GM12865 (cell line): ENCODE results near the gene RMND1.
A peak's percentile ranks its signal among the peaks of the same experiment; 100 is the strongest.

Experiments used
- DNase-seq: peaks from one replicate; pipeline ENCODE4 v3.0.0; 2010; ENCODE audit warnings: low read depth
- H3K4me3 ChIP-seq: 2 replicates; pipeline ENCODE4 v1.5.1; 2011; ENCODE audit warnings: mild to moderate bottlenecking, low read depth, low read length, control low read depth
- TF ChIP-seq, protein P1 (sequence below): IDR thresholded peaks from 2 replicates; pipeline ENCODE4 v1.5.1; 2011; ENCODE audit warnings: low read length, control low read depth, low read depth, inconsistent platforms; ENCODE audit not compliant: insufficient read depth; ENCODE audit errors: missing control alignments

RMND1 gene

DNA sequence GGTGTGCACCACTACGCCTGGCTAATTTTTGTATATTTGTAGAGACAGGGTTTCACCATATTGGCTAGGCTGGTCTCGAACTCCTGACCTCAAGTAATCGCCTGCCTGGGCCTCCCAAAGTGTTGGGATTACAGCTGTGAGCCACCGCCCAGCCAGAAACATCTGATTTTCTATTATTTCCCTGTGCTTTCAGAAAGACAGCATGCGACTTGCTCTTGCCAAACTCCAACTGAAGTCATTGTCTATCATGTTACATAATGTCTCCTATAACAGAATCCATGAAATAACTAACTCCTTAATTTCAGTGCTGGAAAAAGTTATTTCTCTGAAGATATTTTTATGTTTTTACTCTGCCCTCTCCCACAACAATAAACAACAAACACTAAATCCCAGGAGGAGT is 8.5 kb downstream of the RMND1 start:
- DNase-seq: no peak
- no peak overlapping the region for H3K4me3 ChIP-seq
- TF ChIP-seq, protein P1, sequence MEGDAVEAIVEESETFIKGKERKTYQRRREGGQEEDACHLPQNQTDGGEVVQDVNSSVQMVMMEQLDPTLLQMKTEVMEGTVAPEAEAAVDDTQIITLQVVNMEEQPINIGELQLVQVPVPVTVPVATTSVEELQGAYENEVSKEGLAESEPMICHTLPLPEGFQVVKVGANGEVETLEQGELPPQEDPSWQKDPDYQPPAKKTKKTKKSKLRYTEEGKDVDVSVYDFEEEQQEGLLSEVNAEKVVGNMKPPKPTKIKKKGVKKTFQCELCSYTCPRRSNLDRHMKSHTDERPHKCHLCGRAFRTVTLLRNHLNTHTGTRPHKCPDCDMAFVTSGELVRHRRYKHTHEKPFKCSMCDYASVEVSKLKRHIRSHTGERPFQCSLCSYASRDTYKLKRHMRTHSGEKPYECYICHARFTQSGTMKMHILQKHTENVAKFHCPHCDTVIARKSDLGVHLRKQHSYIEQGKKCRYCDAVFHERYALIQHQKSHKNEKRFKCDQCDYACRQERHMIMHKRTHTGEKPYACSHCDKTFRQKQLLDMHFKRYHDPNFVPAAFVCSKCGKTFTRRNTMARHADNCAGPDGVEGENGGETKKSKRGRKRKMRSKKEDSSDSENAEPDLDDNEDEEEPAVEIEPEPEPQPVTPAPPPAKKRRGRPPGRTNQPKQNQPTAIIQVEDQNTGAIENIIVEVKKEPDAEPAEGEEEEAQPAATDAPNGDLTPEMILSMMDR: no peak

DNA sequence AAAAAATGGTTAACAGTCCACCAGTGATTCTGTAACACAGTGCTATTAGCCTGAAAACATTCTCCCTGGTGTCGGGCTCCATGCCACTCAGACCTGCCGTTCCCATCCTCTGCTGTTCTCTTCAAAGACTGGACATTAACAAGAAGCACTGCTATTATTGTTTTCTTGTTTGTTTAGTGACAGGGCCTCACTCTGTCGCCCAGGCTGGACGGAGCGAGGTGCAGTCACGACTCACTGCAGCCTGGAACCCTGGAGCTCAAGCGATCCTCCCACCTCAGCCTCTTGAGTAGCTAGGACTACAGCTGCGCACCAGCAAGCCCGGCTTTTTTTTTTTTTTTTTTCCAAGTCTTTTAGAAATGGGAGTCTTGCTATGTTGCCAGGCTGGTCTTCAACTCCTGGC is 9.6 kb downstream of the RMND1 start:
- DNase-seq: no peak
- H3K4me3 ChIP-seq: no peak overlapping the region
- TF ChIP-seq, protein P1: no peak

- no peak for DNase-seq
- TF ChIP-seq, protein P1: no peak
- no peak overlapping the region for H3K4me3 ChIP-seq
These were observed 10.3 kb downstream of the RMND1 start for GRCh38 chr6:151441390-151442166.

DNA sequence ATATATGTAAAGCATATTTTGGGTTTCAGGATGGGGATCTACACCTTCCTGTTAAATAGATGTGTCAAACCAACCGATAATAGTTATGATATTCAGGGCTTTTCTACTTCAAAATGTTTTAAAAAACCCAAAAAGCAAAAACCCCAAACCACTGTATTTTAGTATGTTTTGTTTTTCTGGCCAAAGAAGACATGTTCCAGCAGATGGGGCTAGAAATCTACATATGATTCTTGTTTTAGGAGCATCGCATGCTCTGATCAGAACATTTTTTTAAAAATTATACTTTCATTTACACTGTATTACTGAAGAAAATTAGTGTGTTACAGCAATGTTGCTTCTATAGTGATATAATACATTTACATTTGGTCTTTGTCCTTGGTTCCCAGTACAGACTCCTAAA is 11.0 kb downstream of the RMND1 start:
- H3K4me3 ChIP-seq: peak overlapping the region; percentile 34; the same call in 1 of the 2 replicates
- peak; percentile 33 for DNase-seq
- TF ChIP-seq, protein P1: peak; percentile 32

DNA sequence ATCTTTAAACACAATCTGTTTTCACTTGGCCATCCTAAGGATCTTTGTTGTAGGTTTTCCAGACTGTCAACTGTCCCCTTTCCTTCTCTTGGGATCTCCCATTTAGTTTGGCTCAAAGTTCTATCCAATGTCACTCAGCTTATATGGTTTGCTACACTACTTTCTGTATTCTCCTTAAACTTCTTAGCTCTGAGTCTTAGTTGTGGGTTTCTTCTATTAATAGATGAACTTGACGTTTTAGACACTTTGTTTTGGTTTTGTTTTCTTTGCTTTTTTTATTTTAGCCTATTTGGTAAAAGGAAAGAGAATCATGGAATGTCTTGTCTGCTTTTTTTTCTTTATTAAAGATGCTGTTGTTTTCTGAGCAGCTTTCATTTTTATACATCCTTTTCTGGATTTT is 11.4 kb downstream of the RMND1 start:
- TF ChIP-seq, protein P1: no peak
- peak overlapping the region; percentile 34; the same call in 1 of the 2 replicates for H3K4me3 ChIP-seq
- DNase-seq: no peak

- TF ChIP-seq, protein P1: no peak
- no peak overlapping the region for H3K4me3 ChIP-seq
- DNase-seq: no peak
These were observed 14.5 kb downstream of the RMND1 start for GRCh38 chr6:151437401-151437800.

DNA sequence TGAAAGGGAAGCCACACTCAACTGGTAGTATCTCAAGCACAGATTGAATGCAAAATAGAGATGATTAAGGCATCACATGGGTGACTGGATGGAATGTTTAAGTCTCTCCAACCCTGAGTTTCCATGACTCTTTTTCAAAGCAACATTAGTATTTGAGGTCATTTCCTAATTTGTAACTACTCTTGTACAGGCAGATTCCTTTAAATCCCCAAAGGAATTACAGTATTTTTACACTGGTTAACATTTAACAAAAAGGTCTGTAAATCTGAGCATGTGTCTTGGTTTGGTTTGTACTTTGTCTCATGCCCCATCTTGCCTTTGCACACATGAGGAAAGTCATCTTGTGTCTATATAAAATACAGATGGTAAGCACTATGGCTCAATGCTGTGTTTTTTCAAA is 15.1 kb downstream of the RMND1 start:
- TF ChIP-seq, protein P1: no peak
- H3K4me3 ChIP-seq: no peak overlapping the region
- no peak for DNase-seq
